ENCODE measurements around the gene HDC.

Gene HDC

DNA sequence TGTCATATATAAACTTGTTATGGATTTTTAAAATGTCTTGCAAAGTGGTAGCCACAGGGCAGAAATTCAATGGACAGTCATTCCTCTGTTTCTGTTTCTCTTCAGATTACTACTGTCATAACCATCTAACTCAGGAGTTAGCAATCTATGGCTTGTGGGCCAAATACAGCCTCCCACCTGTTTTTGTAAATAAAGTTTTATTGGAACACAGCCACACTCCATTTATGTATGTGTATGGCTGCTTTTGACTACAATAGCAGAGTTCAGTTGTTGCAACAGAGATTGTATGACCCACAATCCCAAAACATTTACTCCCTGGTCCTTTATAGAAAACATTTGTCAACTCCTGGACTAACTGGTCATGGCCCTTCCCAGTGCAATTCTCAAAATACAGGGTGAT lies 63.5 kb downstream of the HDC start:
- no peaks in the 10 kb centered on the region for H3K4me1 ChIP-seq (ENCODE audit: control extremely low read depth in 1 of 4, control insufficient read depth in 4 of 4, insufficient read depth in 4 of 4, low read length in 3 of 4)
- no peak for DNase-seq
- H3K27me3 ChIP-seq (replicated peaks in 2 of 5; ENCODE audit: control insufficient read depth in 4 of 5, insufficient read depth in 5 of 5, low read length in 4 of 5) = no peaks in the 10 kb centered on the region
- ChIA-PET POLR2A (no interaction called here), CTCF (no interaction called here)
- no peaks in the 10 kb centered on the region for H3K9me3 ChIP-seq (ENCODE audit: control extremely low read depth in 1 of 5, control insufficient read depth in 4 of 5, insufficient read depth in 2 of 5, low read depth in 1 of 5, low read length in 4 of 5)
- H3K4me3 ChIP-seq (ENCODE audit: control insufficient read depth in 1 of 7, extremely low read depth in 1 of 7, insufficient read depth in 4 of 7, low read depth in 2 of 7, low read length in 6 of 7) = no peak overlapping the region
- no peak overlapping the region for H3K27ac ChIP-seq (ENCODE audit: insufficient read depth in 1 of 2, low read depth in 1 of 2, low read length in 2 of 2, poor library complexity in 1 of 2, severe bottlenecking in 2 of 2)
- peaks cover 9 to 53% (median 35%) of the 10 kb centered on the region in 4 experiments for H3K36me3 ChIP-seq (ENCODE audit: control insufficient read depth in 4 of 4, insufficient read depth in 4 of 4, low read length in 3 of 4)

DNA sequence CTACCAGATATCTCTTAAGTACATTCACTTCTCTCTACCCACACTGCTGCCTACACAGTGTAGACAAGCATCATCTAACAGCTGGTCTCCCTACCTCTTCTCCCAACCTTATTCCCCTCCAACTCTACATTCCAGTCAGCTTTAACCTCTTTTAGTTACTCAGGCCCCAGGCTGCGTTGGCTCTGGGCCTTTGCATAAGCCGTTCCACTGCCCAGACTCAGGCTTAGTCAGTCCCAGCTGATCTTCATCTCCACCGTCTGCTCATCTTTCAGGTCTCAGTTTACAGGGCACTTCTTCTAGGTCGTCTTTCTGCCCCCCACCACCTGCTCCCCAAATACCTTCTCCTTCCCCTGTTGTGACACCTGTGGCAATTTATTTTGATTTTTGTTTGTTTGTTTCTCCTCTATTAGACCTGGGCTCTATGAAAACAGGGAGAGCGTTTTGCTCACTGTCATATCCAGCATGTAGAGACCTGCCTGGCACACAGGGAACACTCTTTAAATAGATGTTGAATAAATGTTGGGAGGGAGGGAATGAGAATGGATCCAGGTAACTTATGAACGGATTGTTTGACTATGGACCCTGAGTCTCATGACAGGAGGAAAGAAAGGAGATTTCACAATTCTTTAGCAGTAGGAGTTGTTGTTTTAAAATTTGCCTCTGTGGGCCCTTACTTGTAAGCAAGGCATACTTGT lies 72.5 kb downstream of the HDC start:
- CTCF ChIA-PET = interaction anchor here (1.1 kb wide), 1 partner anchor 66 kb away, joined by 3 read pairs; no protein-coding TSS in a partner anchor
- no peak overlapping the region for H3K27ac ChIP-seq (ENCODE audit: insufficient read depth in 1 of 2, low read depth in 1 of 2, low read length in 2 of 2, poor library complexity in 1 of 2, severe bottlenecking in 2 of 2)
- H3K27me3 ChIP-seq (replicated peaks in 2 of 5; ENCODE audit: control insufficient read depth in 4 of 5, insufficient read depth in 5 of 5, low read length in 4 of 5) = no peaks in the 10 kb centered on the region
- no peak for DNase-seq
- POLR2A ChIA-PET = no interaction called here
- H3K36me3 ChIP-seq (ENCODE audit: control insufficient read depth in 4 of 4, insufficient read depth in 4 of 4, low read length in 3 of 4) = peaks cover 2 to 14% (median 6%) of the 10 kb centered on the region in 4 experiments
- no peaks in the 10 kb centered on the region for H3K9me3 ChIP-seq (ENCODE audit: control extremely low read depth in 1 of 5, control insufficient read depth in 4 of 5, insufficient read depth in 2 of 5, low read depth in 1 of 5, low read length in 4 of 5)
- peaks cover 0 to 8% (median 3%) of the 10 kb centered on the region in 4 experiments for H3K4me1 ChIP-seq (ENCODE audit: control extremely low read depth in 1 of 4, control insufficient read depth in 4 of 4, insufficient read depth in 4 of 4, low read length in 3 of 4)
- no peak overlapping the region for H3K4me3 ChIP-seq (ENCODE audit: control insufficient read depth in 1 of 7, extremely low read depth in 1 of 7, insufficient read depth in 4 of 7, low read depth in 2 of 7, low read length in 6 of 7)
- WGBS (ENCODE audit: insufficient coverage) = 100% methylated on average over 3 of the region's 6 CpGs

GRCh38 chr15:50192164-50192563 lies 73.4 kb downstream of the HDC start:
- Histone ChIP-seq H3K4me3 (ENCODE audit: control insufficient read depth in 1 of 7, extremely low read depth in 1 of 7, insufficient read depth in 4 of 7, low read depth in 2 of 7, low read length in 6 of 7) (no peak overlapping the region), H3K9me3 (ENCODE audit: control extremely low read depth in 1 of 5, control insufficient read depth in 4 of 5, insufficient read depth in 2 of 5, low read depth in 1 of 5, low read length in 4 of 5) (no peaks in the 10 kb centered on the region), H3K27me3 (replicated peaks in 2 of 5; ENCODE audit: control insufficient read depth in 4 of 5, insufficient read depth in 5 of 5, low read length in 4 of 5) (no peaks in the 10 kb centered on the region), H3K27ac (ENCODE audit: insufficient read depth in 1 of 2, low read depth in 1 of 2, low read length in 2 of 2, poor library complexity in 1 of 2, severe bottlenecking in 2 of 2) (no peak overlapping the region), H3K36me3 (ENCODE audit: control insufficient read depth in 4 of 4, insufficient read depth in 4 of 4, low read length in 3 of 4) (peaks cover 2 to 17% (median 5%) of the 10 kb centered on the region in 4 experiments), H3K4me1 (ENCODE audit: control extremely low read depth in 1 of 4, control insufficient read depth in 4 of 4, insufficient read depth in 4 of 4, low read length in 3 of 4) (peaks cover 0 to 8% (median 3%) of the 10 kb centered on the region in 4 experiments)
- ChIA-PET POLR2A (interaction anchor here (0.6 kb wide), 1 partner anchor 31 kb away, joined by 7 read pairs; no protein-coding TSS in a partner anchor), CTCF (no interaction called here)
- no peak for DNase-seq
- WGBS (ENCODE audit: insufficient coverage) = no CpG with 5 or more reads among the region's 1 CpG

All from common myeloid progenitor, CD34-positive (primary cell).